DMS153 treated with DMSO at 0.1 percent for 48 hours (cell line): ENCODE data around the gene NEDD9.
A peak's percentile ranks its signal among the peaks of the same experiment; 100 is the strongest.

Experiments
- DNase-seq: peaks from one replicate; lab custom pipeline; 2025; ENCODE audit not compliant: unreplicated experiment; lab: John Stamatoyannopoulos, UW

Gene NEDD9, protein sequence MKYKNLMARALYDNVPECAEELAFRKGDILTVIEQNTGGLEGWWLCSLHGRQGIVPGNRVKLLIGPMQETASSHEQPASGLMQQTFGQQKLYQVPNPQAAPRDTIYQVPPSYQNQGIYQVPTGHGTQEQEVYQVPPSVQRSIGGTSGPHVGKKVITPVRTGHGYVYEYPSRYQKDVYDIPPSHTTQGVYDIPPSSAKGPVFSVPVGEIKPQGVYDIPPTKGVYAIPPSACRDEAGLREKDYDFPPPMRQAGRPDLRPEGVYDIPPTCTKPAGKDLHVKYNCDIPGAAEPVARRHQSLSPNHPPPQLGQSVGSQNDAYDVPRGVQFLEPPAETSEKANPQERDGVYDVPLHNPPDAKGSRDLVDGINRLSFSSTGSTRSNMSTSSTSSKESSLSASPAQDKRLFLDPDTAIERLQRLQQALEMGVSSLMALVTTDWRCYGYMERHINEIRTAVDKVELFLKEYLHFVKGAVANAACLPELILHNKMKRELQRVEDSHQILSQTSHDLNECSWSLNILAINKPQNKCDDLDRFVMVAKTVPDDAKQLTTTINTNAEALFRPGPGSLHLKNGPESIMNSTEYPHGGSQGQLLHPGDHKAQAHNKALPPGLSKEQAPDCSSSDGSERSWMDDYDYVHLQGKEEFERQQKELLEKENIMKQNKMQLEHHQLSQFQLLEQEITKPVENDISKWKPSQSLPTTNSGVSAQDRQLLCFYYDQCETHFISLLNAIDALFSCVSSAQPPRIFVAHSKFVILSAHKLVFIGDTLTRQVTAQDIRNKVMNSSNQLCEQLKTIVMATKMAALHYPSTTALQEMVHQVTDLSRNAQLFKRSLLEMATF

DNA sequence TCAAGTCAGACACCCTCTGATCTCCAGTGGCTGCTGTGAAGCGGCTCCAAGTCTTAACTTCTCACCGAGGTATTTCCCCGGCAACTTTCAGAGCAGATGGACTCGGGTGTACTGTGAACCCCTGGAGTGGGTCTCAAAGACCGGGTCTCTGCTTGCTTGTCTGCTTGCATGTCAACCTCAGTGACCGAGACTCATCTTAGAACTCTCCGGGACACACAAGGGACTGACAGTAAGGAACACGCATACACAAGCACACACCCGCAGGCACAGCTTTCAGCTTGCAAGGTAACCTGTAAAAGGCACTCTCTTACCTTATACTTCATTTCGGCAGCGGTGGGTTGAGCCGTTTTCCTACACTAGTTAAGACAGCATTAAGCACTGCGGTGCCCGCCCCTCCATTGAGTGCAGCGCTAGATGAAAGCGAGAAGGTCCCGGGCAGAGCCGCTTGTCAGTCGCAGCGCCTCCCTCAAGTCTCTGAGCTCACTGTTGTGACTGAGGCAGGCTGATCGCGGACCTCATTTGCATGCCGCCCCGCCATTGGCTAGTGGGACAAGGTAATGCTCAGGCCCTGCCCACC is at the start of gene NEDD9:
NEDD9 (minus strand) TSS at position 476 of the 577 bp plus-strand sequence; CDS start at position 323, 153 bp downstream.
- DNase-seq, result peak; percentile 30

DNA sequence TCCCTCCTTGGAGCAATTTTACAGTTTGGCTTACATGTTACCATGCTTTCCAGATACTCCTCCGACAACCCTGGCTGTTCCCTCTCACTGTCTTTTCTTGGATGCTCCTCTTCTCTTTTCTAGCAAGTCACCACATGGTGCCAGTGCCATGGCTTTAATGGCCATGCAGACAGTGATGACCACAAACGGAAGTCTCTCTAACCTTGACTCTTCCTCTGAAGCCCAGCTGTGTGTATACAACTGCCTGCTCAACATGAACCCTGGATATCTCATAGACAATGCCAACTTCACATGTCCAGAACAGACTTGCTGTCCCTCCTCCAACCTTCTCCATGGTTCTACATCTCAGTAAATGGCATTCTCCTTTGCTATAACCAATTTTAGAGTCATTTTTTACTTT is 49.8 kb upstream of the NEDD9 start:
- no peak for DNase-seq

DNA sequence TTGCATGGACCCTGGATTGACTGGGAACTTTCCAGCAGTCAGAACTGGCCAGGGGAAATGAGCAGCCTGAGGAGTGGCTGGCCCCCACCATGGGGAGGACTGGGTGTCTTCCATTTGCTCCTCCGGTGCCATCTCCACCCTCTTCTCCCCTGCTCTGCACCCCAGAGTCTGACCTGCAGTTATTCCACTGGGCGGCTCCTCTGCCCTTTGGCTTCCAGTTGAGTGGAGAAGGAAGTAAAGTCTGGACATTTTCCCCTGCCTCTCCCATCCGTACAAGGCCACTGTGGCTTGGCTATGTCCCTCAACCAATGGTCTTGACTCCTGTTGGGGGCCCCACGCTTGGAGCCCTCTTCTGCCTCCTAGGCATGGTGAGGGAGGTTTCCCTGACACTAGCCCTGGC is 47.9 kb upstream of the NEDD9 start:
- no peak for DNase-seq

DNA sequence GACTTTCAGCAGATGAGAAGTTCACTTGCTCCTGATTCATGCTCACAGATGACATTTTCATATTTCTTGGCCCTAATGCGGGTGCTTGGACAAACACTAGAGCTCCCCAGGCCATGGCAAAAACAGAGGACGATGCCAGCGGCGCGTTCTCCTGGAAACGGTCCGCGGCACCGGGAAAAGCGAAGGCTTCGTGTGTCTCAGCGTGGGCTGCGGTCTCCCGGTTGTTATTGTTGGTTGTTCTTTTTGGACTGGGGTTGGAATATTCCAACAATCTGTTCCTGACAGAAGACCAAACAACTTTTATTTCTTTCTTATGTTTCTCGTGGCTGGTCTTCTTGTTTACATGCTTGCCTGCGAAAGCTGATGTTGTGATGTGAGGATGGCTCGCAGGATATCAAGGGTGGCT is 46.8 kb upstream of the NEDD9 start:
- DNase-seq, result no peak

DNA sequence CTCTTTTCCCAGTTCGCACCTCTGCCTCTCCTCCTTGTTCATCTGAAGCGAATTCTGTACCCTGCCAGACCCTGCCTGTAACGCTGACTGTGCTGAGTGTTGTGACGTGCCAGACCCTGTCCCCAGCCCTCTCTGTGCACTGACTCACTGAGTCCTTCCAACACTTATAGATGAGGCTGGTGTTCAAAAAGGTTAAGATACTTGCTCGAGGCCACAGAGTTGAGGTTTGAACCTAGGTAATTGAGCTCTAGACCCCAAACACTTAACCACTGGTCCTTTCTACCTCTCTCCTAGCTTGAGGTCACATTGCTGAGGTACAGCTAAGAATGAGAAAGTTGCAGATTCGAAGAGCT is 45.7 kb upstream of the NEDD9 start:
- no peak for DNase-seq

DNA sequence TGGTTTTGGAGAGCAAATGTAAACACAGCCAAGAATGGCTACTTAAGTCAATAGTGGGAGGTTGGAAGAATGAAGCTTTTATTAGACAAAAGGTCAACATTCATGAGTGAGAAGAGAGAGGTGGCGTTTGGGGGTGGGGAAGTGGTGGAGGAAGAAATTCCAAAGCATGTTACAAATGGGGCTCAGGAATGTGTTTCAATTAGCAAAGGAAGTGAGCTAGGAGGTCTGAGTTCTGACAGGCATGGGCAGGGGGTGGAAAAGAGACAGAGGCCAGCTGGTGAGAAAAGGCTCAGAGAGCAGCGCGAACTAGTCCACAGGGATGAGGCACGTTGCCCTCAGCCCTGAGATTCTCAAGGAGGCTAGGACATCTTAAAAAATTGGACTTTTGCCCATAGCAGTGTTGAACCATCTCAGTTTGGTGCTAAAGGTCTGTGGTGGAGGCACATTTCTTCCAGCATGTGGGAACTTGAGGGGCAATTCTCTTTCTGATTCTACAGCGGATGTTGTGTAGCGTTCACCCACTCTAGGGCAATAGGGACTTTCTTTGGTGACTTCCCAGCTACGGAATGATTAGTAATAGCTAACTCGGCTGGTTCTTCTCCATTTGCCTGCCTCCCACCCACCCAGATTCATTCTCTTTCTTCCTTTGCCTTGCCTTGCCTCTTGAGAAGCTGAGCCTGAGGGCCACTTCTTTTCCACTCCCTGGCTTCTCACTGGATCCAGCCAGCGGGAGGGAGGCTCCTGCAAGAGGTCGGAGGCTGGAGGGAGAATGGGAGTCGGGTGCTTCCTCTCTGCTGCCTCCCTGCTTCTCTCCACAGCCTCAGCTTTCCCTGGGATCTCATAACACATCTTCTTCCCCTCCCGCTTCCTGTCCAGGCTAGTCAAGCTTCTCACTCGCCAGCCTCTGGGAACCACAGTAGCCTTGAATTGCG is 45.1 kb upstream of the NEDD9 start:
- no peak for DNase-seq

DNA sequence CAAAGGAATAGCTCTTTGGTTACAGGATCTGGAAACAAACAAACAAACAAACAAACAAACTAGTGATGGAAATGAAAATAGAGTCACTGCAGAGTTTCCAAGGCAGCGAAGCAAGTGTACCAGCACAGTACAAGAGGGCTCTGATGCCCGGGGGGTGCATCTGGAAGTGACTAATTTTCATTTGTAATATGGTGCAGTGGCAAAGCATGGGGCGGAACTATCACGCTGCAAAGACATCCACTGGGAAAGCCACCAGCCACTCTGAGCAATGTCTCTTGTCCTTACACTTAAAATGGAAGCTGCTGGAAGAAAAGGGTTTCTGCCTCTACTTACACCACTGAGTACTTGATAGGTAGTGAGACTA is 44.4 kb upstream of the NEDD9 start:
- DNase-seq, result no peak

DNA sequence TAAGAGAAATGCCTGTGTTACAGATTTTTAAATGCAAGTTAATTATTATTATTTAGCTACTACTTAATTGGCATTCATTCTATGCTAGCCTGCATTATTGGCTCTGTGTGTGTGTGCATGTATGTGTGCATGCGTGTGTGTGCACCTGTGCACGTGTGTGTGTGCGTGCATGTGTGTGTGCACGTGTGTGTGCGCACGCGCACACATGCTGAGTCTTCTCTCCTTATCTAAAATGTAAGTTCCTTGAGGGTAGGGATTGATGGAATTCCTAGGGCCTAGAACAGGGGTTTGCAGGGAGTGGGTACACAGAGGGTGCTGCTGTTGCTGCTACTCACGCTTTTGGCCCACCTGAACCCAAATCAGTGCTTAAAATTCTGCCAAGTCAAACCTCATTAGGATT is 43.8 kb upstream of the NEDD9 start:
- DNase-seq, result no peak

DNA sequence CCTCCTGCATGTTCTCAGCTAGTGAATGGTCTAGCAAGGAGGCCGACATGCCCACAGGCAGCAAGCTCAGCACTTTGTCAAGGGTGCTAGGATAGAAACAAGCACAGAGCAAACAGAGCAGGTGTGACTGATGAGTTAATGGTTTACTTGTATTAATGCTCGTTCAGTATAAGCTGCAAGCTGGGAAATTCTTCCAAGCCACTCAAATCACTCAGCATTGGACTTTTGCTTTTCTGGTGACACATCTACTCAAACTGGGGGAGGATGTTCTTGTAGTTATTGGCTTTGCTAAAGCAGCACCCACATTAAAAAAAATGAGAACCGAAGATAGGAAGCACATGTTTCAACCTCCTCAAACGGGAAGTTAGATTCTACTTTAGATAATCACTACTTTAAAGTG is 43.1 kb upstream of the NEDD9 start:
- no peak for DNase-seq

DNA sequence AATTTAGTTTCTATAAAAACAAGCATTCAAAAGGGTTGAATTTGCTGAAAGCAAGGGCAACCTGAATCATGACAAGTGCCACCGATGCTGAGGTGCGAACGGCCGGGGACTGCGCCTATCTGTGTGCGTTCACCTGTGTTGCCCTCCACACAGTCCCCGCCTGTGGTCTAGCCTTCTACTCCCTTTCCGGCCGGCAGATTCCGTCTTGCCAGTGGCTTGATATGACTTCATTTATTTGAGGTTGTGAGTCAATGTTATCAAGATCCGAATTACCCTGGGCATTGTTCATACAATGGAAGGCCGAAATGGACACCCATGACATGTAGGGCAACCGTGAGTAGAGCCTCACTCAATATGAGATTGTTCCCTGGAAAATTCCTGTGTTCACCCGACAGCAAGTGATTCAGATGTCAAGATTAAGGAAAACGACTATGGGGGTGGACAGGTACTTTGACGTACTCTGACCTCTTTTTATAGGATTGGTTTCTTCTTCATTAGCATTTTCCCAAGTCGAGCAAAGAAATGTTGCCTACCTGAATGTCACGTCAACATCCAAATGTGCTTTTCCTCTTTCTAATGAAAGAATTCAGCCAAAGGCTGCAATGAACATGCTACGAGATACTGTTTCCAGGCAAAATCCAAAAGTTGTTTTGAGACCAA is 41.1 kb upstream of the NEDD9 start:
- DNase-seq, result no peak

DNA sequence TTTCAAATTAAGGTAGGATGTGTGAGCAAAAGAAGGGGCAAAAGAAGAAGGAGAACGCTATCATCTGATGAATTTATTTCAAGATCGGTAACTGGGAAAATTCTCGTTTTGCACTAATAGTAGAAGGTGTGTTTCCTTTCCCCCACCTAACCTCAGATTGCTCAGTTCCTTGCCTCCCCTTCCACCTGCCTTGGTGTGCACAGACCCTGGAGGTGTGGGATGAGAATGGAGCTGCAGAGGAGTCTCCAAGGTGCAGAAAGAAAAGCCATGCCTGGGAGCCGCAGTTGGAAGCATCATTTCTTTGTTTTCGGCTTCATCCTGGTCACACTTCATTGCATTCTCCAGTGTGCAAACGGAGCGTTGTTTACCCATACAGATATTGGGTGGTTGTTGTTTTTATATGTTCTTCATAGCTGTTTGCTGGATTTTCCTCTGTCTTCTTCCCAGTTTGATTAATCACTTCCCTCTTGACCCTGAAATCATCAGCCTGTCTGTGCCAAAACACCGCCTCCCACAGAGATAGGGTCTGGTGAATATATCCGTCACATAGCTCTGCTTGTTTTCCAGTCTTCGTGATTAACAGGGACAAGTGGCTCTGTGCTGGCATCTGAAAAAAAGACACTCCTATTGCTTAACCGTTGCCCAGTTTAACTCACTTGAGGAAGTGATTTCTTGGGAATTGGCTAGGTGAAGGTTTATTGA is 40.2 kb upstream of the NEDD9 start:
- DNase-seq, result peak; percentile 8

DNA sequence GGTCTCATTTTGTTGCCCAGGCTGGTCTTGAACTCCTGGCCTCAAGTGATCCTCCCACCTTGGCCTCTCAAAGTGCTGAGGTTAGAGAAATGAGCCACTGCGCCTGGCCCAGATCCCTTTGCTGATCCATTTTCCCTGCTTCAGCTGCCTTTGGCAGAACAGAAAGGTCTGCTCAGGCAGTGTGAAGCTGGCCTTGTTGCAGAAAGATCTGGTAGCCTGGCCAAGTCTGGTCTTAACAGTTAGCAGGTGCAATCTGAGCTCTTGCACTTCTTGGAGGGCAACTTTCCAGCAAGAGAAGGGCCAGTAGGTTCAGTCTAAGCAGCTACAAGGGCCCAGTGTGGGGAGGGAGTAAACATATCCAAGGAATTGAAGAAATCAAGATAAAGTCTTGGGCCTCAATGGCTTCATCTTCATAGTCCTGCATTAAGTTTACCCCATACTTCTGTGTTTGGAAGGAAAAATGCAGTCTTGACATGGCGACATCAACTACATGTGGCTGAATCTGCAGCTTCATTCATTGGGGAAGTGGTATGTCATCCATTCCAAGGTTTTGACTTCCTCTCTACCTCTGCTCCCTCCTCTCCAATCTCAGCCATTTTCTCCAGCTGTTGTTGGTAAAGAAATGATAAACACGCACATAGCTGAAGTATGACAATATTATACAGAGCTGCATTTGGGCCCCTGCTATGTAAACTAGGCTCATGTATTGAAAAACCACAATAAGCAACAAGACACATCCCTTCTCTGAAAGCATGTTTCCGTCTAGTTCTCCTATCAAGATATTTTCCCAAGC is 39.0 kb upstream of the NEDD9 start:
- no peak for DNase-seq

DNA sequence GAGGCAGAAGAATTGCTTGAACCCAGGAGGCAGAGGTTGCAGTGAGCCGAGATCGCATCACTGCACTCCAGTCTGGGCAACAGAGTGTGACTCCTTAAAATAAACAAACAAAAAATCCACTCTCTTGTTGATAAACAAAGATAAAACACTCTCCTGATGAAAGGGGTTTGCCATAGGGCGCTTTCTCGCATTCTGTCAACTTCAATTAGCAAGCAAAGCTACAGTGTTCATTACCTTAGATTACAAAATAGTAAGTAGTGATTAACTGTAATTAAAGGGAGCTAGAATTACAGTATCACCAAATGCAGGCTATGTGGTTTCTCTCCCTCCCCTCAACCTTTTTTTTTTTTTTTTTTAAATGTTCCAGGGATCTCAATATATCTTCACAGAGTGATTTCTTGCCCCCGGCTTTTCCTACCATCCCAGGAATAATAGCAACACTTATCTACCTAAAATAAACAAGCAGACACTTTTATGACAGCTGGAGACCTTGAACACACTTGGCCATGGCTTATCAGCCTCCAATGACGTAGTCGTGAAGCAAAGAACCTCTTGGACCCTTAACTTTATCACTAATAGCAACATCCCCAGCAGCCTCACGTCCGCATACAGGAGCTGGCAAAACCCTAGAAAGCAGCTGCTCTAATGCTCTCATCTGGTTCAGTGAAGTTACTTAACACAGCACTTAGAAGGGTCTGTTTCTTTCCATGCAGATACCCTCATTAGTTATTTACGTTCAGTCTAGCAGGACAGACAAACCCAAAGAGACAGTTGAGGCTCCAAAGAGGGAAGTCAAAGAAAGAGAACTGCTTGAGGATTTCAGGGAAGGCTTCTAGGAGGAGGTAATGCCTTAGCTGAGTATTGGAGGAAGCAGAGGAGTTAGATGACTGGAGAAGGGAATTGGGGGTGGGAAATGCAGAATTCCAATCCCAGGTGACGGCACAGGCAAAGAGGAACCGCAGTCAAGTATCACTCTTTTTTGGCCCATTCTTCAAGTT is 37.9 kb upstream of the NEDD9 start:
- DNase-seq, result no peak

DNA sequence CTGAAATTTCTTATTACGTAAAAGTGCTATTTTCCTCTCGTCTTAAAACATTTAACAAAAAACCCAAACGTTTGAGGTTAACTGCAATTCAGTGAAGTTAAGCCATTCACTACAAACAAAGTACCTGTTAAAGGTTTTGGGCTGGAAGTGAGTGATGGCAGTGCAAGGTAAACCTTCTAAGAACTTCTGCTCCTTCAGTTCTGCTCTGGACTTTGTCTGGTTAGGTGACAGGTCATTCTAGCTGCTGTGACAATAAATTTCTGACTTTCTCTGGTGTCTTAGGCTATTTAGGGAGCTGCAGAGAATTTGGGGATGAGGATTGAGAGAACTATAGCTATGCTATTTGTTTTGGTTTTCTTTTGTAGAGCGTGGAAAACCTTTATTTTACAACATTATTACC is 36.5 kb upstream of the NEDD9 start:
- DNase-seq, result no peak

DNA sequence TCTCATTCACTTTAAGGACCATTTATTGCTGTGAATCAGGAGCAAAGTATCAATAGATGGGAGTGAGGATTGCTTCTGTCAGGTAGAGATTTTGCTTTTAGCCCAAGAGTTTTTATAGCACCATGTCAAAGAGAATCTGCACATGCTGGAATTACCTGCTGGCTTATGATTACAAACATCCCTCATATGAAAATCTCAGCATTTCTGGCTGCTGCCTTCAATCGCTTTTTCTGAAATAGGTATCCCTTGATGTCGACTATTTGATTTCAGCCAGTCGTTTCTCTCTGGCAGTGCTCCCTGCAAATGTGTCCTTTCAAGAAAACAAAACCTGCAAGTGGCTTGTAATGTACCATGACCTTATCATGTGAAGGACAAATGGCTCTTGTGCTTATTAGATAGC is 34.5 kb upstream of the NEDD9 start:
- no peak for DNase-seq

DNA sequence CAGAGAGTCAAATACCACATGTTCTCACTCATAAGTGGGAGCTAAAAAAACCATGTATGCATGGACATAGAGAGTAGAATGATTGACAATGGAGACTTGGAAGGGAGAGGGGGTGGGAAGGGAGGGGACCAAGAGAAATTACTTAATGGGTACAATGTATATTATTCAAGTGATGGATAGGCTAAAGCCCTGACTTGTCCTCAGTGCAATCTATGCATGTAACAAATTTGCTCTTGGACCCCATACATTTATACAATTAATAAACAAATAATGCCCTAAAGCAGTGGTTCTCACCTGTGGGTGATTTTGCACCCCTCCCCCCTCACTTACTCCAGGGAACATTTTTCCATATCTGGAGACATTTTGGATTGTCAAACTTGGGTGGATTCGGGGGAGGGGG is 33.5 kb upstream of the NEDD9 start:
- DNase-seq, result no peak

DNA sequence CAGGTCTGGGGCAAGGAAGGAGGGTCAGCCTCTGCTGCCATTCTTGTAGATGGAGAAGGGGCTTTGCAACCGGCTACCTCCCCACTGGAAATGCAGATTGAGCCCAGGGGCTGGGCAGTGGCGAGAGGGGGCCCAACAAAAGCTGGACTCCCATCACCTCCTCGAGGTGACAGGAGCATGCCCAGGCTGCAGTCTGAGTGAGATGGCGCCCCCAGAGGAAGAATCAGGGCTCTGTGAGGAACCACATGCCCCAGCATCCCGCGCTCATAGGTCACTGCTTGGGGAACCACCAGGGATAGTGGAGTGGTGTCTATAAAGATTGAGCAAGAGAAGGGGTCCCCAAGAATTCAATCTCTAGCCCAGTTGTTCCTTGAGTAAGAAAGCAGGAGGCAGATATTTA is 31.6 kb upstream of the NEDD9 start:
- DNase-seq, result no peak

DNA sequence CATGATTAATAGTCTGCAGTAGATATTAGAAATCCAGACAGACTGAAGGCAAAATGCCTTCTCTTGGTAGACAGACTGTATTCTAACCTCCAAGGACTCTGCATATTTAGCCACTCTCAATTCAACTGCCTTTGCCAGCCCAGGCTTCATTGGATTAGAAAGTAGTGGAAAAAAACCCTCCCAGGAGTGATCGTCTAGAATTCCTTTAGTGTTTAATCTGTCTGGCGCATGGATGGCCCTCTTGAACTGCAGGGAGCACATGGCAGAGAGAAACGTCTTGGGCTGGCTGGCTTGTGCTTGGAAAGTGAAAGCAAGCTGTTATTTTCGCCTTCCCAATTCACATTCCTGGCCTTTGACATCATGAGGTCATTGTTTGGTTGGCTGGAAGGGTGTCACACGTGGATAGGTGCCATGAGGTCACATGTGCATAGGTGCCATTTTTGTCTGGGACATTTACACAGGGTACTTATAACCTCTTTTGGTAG is 30.9 kb upstream of the NEDD9 start:
- no peak for DNase-seq
